HFF-Myc (cell line): Measurements from ENCODE around the gene PTX3.

Experiments
- DNase-seq: peaks from one replicate; pipeline ENCODE4 v3.0.0-alpha.2; 2011; ENCODE audit warnings: low read depth; ENCODE audit errors: extremely low read depth
- H3K4me3 ChIP-seq: replicated peaks from 2 replicates; pipeline ENCODE4 v1.5.1; 2011; ENCODE audit warnings: low read depth, mild to moderate bottlenecking, control low read depth, low read length
- CTCF ChIP-seq: IDR thresholded peaks from 2 replicates; pipeline ENCODE4 v1.5.1; 2012; ENCODE audit warnings: mild to moderate bottlenecking, low read depth, low read length, control low read depth; ENCODE audit errors: missing control alignments

Gene PTX3

GRCh38 chr3:157394411-157394810, 42.2 kb upstream of the PTX3 start:
- no peak overlapping the region for H3K4me3 ChIP-seq
- no peak for DNase-seq
- TF ChIP-seq CTCF = no peak

GRCh38 chr3:157398598-157398997, 38.1 kb upstream of the PTX3 start:
- DNase-seq = no peak
- TF ChIP-seq CTCF = no peak
- H3K4me3 ChIP-seq = no peak overlapping the region

GRCh38 chr3:157404381-157404780, 32.3 kb upstream of the PTX3 start:
- no peak for DNase-seq
- no peak overlapping the region for H3K4me3 ChIP-seq
- TF ChIP-seq CTCF = no peak

- no peak for TF ChIP-seq CTCF
These were observed 31.2 kb upstream of the PTX3 start for GRCh38 chr3:157405457-157405856.

GRCh38 chr3:157406394-157406793, 30.3 kb upstream of the PTX3 start:
- TF ChIP-seq CTCF = no peak
- H3K4me3 ChIP-seq = no peak overlapping the region
- DNase-seq = no peak

More at GRCh38 chr3:157405457-157405856, 31.2 kb upstream of the PTX3 start:
- DNase-seq = peak; percentile 40
- H3K4me3 ChIP-seq = no peak overlapping the region

GRCh38 chr3:157407769-157408168, 28.9 kb upstream of the PTX3 start:
- no peak for DNase-seq
- TF ChIP-seq CTCF = no peak
- H3K4me3 ChIP-seq = no peak overlapping the region

- no peak for DNase-seq
- TF ChIP-seq CTCF = no peak
- H3K4me3 ChIP-seq = no peak overlapping the region
These were observed 28.0 kb upstream of the PTX3 start for GRCh38 chr3:157408499-157409149.
